Activated T-cell treated with anti-CD3 and anti-CD28 coated beads for 4 hours (primary cell): ENCODE measurements around the gene RTN1.

Experiments used
- DNase-seq: peaks from one replicate; pipeline ENCODE4 v3.0.0-alpha.2; 2020

RTN1 gene

DNA sequence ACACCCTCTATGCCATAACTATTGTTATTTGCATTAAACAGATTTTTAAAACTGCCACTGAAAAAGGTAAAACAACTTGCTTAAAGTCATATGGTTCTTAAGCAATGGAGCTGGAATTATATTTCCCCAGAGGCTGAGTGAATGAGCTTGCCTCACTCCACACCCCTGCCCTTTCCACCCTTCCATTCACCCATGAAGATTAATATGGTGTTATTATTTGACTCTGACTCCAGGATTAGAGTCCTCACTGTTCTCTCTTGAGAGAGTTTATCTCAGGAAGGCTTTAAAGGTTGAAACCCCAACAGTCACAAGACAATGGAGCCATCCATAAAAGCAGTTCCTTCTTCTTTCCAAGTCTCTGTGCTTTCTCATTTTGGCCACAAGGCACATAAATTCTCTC is 84.9 kb downstream of the RTN1 start:
- DNase-seq = no peak

DNA sequence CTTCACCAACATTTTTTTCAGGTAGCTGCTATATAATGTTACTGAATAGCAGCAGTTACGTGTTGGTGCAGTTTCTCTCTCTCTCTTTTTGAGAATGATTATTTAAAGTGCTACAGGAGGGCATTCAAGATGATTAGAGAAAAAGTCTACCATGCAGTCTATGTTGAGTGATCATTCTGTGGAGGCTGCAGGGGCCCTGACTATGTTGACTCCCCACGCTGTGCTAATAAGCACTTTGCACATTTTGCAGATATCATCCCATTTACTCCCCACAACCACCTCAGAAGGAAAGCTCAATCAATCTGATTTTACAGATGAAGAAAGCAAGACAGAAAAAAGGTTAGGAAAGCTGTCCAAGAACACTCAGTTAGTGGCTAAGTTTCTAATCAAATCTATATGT is 87.8 kb downstream of the RTN1 start:
- no peak for DNase-seq

GRCh38 chr14:59777006-59777579 is 93.5 kb downstream of the RTN1 start:
- no peak for DNase-seq

DNA sequence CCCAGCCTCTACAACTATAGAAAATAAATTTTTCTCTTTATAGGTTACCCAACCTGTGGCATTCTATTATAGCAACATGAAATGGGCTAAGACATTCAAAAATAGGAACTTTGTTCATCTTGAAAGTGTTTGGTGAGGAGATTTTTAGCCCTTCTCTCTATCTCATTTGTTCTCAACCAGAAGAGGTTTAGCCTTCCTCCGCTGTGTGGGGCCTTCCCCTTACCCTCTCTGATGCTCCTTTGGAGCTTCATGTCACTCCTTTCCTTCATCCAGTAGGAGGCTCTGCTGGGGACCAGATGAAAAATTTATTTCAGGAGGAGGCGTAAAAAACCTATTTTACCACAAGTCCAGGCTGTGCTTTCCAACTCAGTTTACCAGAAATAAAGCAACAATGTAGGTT is 94.1 kb downstream of the RTN1 start:
- DNase-seq = no peak

- DNase-seq = no peak
These were observed 98.3 kb downstream of the RTN1 start for GRCh38 chr14:59772233-59772632.

DNA sequence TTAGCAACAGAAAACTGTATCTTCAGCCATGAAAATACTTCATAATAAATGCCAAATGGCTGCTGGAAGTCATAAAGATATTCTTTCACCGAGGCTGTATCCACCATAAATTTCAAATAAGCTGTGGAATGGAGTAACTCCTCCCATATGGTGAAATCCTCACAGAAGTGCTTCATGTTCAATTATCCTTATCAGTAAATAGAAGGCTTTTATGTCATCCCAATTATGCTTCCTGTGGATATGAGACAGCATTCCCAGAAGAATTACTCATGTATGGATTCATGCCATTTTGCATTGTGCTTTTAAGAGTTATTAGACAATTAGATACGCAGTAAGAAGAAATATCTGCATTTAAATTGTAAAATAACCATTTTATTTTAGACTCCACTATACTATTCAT is 99.0 kb downstream of the RTN1 start:
- DNase-seq = no peak

DNA sequence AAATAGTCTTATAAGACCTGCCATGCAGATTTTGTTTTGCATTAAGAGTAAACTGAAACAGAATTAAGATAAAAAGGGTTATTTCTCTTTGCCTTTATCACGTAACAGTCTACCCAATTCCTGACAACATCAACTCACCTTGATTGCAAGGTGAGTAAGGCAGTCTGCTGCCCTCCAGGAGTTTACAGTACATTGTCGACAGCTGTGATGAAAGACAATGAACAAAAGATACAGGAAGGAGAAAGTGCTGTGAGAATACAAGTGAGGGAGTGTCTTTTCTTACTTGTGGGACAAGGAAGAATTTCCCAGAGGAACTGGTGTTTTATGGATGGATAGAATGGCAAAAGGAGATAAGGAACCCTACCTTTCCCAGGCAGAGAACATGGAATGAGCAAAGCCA is 101.0 kb downstream of the RTN1 start:
- DNase-seq = no peak

DNA sequence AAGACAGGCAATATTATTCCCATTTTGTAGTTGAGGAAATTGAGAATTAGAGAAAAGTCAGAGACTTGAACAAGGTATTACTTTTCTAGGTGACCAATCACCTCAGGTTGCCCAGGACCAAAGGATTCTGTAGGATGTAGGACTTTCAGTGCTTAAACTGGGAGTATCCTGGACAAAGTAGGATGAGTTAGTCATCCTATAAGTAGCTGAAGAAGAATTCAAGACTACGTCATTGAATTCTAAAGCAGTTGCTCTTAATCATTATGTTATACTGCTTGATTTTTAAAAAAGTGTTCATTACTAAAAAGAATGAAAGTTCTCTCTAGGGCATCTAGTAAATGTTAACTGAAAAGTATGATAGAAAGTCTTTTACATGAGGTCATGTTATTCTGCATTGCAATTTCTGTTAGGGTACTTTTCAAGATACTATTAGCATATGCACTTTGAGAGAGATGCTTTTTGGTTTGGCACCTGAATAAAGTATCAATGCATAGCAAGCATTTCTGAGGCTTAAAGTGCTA is 101.7 kb downstream of the RTN1 start:
- no peak for DNase-seq

DNA sequence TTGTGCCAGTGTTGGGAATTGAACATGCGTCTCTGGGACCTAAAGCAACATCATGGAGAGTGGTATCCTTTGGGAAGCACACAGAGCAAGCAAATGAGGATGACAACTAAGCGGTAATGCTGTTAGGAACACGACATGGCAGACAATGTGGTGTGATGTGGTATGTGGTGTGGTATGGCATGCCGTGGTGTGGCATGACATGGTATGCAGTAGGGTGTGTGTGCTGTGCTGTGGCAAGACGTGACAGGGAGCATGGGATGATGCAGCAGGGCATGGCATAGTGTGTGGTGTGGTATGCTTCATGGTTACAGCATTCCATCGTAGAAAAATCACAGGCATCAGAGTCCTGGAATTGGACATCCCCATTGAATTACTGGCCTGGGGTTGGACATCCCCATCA is 108.7 kb downstream of the RTN1 start:
- no peak for DNase-seq

GRCh38 chr14:59755409-59756135 is 115.0 kb downstream of the RTN1 start:
- no peak for DNase-seq

- DNase-seq = no peak
These were observed 116.3 kb downstream of the RTN1 start for GRCh38 chr14:59754256-59754655.

GRCh38 chr14:59753512-59753911 is 117.1 kb downstream of the RTN1 start:
- DNase-seq = no peak

DNA sequence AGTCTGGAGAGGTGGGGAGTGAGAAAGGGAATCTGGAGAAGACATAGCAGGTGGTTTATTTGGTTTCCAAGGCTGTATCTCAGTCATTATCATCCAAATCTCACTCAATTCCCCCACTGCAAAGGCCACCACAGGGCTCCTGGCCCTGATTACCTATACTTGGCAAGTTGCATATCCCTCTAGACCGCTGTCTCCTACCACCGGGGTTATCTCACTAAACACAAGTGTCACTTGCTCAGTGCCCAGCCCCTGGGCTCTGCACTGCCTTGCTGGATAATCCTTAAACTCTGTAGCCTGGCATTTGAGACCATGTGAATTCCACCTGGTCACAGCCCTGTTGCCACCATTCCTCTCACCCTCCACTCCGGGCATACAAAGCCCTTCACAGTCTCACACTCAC is 119.0 kb downstream of the RTN1 start:
- no peak for DNase-seq

- no peak for DNase-seq
These were observed 130.8 kb downstream of the RTN1 start for GRCh38 chr14:59739794-59740193.

DNA sequence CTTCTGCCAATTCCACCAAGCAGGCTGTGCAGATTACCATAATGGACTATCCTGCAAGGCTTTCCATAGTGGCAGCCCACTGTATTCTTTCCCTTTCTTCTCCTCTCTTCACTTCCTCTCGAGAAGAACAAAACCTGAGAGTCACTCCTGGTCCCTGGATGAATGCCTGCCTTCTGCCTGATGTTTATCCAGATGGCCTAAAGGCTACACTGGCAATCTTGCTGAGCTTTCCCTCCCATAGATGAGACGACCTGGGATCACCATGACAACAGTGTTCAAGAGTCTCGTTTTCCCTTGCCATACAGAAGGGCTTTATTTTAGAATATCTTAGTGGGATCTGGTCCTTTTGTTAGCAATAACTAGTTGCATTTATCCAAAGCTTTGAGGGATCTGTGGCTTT is 142.3 kb downstream of the RTN1 start:
- DNase-seq = no peak

- no peak for DNase-seq
These were observed 143.4 kb downstream of the RTN1 start for GRCh38 chr14:59727073-59727661.

- no peak for DNase-seq
These were observed 159.5 kb downstream of the RTN1 start for GRCh38 chr14:59711080-59711479.

DNA sequence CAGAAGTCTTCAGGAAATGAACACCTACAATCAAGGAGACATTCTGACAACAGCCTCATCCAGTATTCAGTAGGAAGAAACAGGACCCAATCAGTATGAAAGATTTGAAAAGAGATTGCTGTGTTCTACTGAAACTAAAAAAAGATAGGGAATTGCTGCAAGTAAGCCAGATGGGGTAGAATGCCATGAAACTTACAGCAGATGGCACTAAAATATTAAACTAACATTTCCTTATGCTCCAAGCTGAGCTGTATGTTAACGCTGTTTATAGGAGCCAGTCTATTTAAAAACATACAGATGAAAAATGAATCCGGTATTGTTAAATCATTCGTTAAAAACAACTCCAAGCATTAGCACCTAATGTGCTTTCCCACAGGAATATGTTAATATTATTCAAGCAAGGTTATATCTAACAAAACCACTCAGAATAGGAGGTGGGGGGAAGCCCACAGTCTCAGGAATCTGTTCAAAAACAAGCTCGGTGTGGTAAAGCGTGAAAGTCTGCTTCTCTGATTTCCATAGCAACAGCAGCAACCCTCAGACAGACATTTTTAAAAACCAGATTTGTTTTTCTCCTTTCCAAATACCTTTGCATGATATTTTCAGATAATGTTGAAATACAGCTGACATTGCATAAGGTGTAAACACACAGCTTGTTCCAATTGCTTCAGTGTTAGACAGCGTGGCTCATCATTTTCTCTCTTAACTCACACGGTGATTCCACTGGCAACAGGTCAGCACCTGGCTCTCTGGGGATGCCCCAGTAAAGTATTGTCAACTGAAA is 162.6 kb downstream of the RTN1 start:
- DNase-seq = no peak

DNA sequence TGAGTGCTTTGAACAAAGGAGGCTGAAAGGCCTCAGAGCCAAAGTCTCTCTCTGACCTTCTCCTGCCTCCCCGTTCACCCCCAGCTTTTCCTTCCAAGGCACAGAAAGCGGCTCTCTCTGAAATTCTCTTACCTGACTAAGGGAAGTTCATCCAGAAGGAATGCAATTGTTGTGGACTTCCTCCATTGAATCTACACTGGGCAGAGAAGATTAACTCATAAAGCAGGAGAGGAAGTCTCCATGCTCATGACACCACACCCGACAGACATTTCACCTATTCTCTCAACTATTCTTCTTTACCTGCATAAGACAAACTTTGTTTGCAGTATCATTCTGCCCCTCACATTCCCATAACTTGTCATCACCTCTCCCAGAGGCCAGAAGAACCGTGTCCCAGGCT is 164.7 kb downstream of the RTN1 start:
- no peak for DNase-seq

DNA sequence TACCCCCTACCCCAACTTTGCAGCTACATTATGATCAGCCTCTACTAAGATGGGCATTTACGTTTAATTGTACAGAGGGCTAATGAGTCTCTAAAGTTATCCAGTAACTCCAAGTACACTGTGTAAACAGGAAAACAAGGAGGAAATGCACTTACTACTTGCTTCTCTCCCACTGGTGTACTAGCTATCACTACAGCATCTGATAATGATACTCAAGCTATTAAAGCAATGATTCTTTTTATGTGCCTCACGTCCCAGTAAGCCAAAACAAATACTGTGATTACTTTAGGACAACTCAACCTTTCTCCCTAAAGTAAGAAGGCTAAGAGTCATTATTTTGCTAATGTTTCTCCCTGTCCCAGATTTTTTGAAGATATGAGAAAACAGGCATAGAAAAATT is 165.3 kb downstream of the RTN1 start:
- no peak for DNase-seq

DNA sequence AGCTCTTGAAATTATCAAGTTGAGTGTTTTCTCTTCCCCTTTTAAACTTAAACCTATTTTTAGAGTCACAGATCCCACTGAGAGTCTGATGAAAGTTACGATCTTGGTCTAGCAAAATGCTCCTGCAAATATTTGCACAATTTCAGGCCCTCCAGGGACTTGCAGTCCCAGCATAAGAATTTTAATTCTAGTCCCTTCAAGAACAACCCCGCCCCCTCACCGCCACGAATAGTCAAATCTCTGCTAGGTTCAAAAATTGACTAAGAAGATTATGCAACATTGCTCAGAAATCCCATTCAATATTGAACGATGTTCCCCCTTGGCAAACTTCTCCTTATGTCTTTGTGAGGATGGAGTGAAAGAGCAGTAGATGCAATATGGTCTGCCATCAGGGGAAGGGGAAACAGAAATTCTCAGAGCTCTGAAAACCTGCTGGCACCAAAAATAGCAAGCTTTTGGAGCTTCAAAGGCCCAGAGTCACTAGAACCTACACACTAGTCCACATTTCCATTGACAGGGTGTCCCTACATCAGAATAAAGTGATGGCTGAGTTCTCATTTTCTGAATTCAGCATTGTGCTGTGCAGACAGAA is 166.4 kb downstream of the RTN1 start:
- DNase-seq = no peak

- no peak for DNase-seq
These were observed 171.1 kb downstream of the RTN1 start for GRCh38 chr14:59699442-59699841.

- DNase-seq = no peak
These were observed 171.8 kb downstream of the RTN1 start for GRCh38 chr14:59698793-59699192.
